HG02678 (cell line): Measurements from ENCODE around the gene ACOT4.
"Not testable (repeated sequence)": the region's sequence is repeated elsewhere in the genome, so short reads cannot be mapped to it uniquely, and the experiment has no call there.

Experiments
- ATAC-seq: cut with Tn5 transposase; IDR thresholded peaks from one replicate; pipeline ENCODE4 v1.9.1; 2021; ENCODE audit warnings: mild to moderate bottlenecking, moderate library complexity; ENCODE audit not compliant: unreplicated experiment

Gene ACOT4

GRCh38 chr14:73630009-73630780 lies 38.5 kb downstream of the ACOT4 start:
- ATAC-seq: no peak

- ATAC-seq: peak; percentile 63
Measured at GRCh38 chr14:73633116-73634010, 41.7 kb downstream of the ACOT4 start.

GRCh38 chr14:73634011-73634833 lies 42.5 kb downstream of the ACOT4 start:
- ATAC-seq: no peak

- not testable (repeated sequence) for ATAC-seq
Measured at GRCh38 chr14:73636355-73636754, 44.7 kb downstream of the ACOT4 start.

GRCh38 chr14:73637830-73638229 lies 46.2 kb downstream of the ACOT4 start:
- no peak for ATAC-seq

GRCh38 chr14:73640796-73641365 lies 49.2 kb downstream of the ACOT4 start:
- ATAC-seq: no peak

GRCh38 chr14:73644531-73645247 lies 53.0 kb downstream of the ACOT4 start, which contains the start of gene DNAL1:
Gene DNAL1 (plus strand): TSS chr14:73644986. CDS start chr14:73645040, 54 bp downstream.
- ATAC-seq: peak; percentile 97

GRCh38 chr14:73645248-73645610 lies 53.6 kb downstream of the ACOT4 start:
- no peak for ATAC-seq
